ENCODE data around the gene PDZD2.
"Not testable (repeated sequence)": the region's sequence is repeated elsewhere in the genome, so short reads cannot be mapped to it uniquely, and the experiment has no call there.

The PDZD2 gene

DNA sequence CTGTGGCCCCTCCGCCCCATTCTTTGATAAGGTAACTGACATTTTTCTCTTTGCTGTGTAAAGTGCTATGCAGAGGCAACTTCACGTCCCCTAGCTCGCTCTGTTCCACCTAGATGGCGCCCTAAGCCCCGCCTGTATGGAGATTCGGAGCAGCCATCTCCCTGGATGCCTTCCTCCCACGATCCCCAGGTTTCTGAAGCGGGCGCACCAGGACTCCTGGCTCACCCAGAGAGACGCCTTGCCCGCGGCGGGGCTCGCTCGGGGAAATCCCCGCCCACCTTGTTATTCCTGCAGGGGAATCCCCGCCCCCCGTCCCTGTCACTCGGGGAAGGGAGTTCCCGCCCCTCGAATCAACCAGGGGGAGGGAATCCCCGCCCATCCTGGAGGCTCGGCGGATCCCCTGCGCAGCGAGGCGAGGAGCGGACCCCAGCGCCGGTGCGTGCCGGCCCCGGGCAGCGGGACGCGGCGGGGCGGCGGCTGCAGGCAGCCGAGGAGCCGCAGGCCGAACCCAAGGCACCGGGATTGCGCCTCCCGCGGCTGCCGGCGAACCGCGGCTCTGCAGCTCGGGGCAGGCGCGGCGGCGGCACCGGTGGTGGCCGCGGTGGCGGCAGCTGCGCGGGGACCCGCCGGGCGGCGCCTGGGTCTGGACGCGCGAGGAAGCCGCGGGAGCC lies at the start of gene PDZD2:
Gene PDZD2, plus strand, starts transcription at position 384 of the 671 bp plus-strand sequence.
- peak; percentile 91 for DNase-seq

DNA sequence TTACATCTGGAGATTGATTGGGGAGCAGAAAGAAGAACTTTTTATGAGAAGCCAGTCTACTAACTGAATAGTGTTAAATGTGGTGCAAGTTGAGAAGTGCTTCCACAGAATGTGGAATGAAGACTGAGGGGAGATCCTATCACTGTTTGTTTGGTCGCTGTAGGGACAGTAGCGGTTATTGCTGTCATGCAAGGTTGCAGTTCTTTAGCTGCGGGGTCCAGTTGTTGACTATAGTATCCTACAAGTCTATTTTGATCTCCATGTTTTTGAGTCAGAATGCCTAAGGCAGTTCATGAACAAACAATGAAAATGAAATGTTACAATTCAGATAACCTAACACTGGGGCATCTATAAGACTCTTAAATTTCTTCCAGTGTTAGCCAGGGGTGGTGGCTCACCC lies 45.3 kb upstream of the PDZD2 start:
- no peak for DNase-seq

DNA sequence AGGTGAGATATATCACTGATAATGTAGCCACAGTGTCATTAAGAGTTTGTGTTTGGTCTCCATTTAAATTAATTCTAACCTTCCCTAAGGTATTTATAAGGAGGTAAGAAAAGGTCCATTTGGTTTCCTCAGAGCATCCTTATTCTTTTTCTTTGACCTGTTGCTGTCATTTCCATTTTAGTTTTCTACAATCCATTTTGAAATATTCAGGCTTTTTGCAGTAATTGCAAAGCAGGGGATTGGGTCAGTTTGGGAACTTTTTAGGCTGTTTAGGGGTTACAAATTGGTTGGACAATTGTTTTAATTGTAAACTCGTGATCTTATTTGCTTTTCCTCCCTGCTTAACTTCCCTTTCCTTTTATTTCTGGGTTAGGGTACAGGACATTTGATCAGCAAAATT lies 42.6 kb upstream of the PDZD2 start:
- DNase-seq: no peak

DNA sequence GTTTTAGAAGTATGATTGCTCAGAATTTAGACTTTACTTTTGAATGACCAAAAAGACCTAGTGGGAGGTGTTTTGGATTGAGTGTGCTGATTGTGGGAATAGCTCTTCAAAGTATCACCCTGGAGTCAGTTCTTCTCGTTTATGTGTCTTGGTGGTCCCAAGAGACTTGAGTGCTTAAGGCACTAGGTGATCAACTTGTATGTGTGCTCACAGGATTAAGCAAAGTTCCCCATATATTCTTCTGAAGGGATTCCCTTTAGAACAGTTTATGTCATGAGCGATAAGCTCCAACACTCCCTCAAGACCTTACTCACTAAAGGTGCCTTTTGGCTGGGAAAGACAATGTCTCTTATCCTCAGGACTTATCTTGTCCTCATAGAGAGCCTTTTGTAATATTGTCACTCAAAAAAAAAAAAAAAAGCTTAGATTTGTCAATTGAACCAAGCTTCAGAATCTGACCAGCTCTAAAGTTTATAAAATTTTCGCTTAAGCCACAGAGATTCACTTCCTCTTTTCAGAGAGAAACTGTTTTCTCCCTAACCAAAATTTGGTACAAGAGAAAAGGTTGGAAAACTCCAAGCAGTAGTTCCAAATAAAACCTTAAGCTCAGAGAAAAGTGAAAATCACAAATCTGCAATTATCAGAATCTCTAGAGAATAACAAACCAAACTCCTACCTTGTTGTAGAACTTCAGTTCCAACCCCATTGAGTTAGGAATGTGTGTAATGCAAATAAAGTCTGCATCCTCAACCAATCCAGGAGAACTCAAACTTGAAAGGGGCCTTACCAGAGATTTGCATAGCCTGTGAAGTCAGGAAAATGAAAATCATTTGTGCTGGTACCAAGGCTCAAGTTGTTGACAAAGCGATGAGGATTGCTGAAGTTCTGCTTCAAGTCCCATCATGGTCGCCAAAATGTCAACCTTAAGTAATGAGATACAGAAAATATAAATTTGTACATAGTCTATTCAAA lies 40.0 kb upstream of the PDZD2 start:
- no peak for DNase-seq

DNA sequence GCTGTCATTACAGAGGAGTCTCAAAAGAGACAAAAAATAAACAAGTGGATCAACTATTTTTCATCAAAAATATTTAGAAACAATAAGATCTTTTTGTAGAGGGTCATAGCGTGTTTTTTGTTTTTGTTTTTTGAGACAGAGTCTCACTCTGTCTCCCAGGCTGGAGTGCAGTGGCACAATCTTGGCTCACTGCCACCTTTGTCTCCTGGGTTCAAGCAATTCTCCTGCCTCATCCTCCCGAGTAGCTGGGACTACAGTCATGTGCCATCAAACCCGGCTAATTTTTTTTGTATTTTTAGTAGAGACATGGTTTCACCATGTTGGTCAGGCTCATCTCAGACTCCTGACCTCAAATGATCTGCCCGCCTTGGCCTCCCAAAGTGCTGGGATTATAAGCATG lies 36.6 kb upstream of the PDZD2 start:
- not testable (repeated sequence) for DNase-seq

DNA sequence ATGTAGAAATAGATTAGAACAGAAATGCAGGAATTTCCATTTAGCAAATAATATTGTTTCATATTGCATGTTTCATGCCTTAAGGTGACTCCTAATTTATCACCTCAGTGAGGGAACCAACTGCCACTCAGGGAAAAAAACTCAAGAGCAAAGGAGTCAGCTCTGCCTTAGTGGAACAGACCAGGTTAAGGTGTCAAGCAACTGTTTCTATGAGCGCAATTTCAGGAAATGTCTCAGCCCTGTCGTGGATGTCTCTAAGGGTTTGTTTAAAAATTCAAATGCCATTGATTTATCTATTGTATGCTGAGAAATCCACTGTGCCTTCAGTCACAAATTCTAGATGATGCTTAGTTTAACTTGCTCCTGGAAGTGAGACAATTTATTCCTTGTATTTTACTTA lies 34.7 kb upstream of the PDZD2 start:
- DNase-seq: no peak

DNA sequence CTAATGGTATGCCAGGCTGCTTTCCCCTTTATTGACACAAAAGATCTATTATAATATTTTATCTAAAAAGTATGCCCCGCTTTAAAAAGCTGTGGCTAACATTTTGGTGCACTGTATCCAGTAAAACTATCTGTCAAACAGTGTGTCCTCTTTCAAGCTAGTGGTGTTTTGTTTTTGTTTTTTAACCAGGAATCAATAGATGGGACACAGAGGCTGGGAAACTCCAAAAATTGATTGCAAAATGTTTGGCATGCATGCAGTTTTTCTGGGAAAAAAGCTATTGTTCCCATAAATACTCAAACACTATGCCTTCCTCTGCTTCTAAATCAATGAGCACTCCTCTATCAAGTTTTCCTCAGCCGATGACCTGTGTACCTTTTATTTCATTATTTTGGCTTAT lies 34.3 kb upstream of the PDZD2 start:
- DNase-seq: no peak

DNA sequence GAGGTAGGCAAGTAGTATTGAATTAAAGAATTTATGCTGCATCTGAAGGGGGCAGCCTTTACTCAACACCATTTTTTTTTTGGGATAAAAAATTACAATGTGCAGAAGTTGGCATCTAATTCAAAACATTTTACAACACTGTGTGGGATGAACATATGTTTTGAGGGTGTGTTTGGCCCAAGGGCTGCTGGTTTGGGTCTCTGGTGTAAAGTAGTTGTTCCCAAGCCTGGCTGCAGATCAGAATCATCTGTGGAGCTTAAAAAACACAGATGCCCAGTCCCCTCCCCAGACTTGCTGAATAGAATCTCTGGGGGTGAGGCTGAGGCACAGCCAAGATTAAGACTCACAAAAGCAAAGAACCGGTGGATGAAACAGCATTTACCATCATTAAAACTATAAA lies 33.0 kb upstream of the PDZD2 start:
- no peak for DNase-seq

DNA sequence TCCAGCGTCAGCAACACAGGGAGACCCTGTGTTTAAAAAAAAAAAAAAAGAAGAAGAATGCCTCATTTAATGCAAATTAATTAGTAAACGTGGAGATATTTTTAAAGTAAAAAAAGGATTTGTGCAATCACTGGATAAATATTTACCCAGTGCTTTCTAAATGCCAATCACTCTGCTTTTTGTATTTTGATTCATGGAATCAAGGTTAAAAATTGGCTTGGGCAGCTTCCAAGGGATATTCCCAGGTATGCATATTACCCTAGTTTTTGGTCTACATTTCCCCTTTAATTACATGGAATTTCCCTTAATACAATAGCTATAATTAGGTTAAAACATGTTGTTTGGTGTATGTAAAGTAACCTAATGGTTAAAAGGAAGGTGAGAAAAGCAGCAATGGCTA lies 31.4 kb upstream of the PDZD2 start:
- no peak for DNase-seq

DNA sequence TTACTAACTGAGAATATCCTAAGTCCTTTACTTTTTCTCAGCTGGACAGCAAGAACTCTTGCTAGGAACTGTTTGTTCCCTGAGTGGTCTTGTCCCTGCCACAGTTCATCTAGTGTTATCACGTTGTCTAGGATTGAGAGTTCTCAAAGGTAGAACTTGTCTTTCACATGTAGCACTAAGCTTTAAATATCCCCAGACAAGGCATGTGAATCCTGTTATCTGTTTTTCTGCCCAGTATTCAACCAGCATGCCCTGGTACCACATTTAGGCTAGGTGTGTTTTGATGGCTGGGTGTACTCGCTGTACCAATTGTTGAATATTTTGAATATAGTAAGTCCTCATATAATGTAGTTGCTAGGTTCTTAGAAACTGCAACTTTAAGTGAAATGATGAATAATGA lies 27.9 kb upstream of the PDZD2 start:
- DNase-seq: no peak

DNA sequence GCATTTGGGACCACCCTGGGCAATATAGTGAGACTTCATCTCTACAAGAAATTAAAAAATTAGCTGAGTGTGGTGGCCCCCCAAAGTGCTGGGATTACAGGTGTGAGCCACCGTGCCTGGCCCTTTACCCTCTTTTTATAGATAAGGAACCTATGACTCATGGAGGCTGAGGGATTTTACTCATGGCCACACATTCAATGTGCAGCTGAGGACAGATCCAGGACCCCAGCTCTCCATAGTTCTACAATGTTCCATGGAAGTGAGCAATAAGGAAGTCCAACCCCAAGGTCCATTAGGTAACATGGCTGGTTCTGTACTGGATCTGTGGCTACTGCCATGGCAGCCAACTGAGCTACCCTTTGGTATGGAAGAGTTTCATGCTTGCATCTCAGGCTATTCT lies 25.3 kb upstream of the PDZD2 start:
- DNase-seq: no peak

DNA sequence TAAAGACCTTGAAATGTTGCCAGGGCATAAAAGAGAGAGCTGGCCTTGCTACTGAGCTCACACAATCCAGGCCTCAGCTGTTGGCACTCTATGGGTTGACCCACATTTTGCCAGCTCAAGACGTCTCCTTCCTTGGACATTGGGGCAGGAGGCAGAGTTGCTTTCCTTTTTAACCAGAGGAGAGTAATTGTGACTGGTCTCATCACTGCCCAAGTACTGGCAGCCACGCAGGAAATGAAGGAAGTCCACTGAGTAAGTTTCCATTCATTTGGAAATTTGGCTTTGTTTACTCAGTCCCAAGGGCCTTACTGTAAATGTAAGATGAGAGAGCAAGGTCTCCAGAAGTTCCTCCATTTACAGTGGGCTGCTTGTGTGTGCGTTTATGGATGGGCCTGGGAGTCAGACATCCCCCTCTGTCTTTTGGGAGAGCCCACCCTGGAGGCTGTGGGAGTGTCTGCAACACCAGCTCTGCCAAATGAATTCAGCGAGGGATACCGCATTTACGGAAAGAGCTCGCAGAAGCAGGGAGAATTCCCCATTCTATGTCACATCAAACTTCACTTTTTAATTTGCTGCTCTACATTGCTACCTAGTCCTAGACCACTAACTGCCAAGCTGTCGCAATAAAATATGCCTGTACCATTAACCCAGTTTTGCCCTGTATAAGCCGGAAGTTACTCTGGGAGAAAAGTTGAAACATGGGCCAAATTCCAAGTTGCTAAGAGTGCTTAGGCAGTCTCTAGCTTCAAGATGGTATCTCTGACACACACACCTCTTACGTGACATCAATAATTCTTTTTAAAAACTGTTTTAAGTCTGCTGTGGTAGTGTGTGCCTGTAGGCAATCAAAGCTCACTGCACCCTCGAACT lies 24.5 kb upstream of the PDZD2 start:
- no peak for DNase-seq

DNA sequence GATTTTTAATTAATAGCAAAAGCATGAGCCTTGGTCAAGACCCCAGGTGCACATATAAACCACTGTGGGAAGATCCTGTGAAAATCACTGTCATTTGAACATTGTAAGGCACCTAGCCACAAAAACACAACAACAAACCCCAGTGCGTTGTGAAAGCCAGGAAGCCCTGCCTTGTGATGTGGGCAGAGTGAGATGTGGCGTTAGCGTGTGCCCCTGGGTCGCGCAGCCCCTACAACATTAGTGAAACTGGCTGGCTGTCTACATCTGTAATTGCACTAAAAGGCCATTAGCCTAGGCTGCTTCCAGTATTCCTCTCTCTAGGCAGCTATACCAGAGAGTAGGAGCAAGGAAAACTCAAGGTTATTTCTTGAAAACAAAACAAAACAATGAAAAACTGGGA lies 21.1 kb upstream of the PDZD2 start:
- DNase-seq: no peak

DNA sequence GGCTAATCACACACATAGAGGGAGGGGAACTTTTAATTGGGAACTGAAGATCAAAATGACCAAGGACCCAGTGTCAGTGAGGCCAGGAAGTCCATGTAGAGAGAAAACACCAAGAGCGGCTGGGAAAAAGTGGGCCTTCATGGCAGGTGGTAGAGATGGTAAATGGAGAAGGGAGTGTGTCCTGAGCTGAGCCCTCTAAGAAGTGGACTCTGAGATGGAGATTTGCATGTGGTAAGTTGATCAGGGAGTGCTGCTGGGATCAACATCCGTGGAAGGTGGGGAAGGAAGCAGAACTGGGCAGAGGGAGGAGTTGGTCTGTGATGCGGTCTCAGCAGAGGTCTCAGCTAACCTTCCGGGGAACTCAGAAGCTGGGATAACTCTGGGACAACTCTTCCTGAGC lies 18.9 kb upstream of the PDZD2 start:
- no peak for DNase-seq

DNA sequence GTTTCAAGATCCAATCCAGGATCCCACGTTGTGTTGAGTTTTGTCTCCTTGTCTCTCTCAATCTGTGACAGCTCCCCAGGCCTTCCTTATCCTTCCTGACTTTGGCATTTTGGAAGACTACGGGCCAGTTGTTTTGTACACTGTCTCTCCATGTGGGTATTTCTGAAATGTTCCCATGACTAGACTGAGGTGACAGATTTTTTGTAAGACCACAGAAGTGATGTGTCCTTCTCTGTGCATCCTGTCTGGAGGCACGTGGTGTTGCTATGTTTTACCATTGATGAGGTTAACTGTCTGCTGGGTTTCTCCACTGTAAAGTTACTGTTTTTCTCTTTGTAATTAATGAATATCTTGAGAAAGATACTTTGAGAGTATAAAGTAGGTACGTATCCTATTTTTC lies 15.7 kb upstream of the PDZD2 start:
- no peak for DNase-seq

DNA sequence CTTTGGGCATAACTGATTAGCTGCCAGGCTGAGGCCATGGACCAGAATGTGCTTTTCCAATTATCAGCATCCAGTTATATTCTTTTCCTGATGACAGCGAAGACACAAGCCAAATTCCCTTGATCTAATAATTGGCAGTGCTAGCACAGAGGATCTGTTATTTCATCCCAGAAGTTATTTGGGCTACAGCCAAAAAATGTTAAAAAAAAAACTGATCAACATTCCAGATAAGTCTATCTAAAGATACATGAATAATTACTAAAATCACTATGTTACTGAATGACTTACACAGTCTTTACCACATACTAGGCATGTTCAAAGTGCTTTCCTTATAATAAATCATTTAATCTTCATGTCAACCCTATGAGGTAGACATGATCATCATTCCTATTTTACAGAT lies 13.5 kb upstream of the PDZD2 start:
- no peak for DNase-seq

DNA sequence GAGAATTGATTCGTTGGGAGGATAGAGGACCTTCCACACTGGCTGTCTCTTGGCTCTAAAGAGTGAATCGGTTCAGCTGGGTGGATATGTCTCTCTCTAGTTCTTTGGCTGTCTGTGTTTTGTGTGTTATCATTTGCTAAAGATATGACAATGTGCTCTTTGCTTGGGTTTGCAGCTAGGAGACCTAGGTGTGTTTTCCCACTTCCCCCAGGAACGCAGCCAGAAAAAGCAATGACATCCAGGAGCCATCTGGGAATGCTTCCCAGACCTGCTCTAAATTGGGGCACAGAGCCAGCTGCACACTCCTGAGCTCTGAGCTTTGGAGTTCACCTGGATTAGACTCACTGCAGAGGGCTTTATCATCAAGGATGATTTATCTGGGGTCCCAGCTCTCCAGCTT lies 12.8 kb upstream of the PDZD2 start:
- DNase-seq: no peak

DNA sequence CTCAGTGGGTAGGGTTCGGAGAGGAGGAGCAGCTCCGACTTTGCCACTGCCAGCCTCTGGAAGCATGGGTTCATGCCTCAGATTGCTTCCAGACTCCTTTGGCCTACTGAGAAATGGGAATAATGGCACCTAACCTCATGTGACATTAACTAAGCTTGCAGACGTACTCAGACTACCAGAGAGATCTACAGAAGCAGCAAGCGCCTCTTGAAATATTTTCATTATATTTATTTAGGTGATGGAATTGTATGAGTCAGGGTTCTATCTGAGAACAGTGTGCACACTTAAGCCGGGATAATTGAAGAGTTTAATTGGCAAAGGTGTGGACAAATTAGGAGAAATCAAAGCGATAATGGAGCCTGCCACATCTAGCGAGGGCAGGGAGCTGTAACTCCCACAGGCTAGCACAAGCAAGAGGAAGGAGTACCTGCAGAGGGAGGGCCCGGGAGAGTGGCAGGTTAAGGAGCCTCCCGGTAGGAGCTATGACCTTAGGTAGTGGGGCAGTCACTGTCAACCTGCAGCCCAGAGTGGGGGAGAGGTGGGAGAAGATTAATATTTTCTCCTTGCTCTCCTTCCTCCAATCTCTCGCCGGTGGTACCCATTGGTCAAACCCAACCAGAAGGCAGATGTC lies 12.2 kb upstream of the PDZD2 start:
- no peak for DNase-seq

DNA sequence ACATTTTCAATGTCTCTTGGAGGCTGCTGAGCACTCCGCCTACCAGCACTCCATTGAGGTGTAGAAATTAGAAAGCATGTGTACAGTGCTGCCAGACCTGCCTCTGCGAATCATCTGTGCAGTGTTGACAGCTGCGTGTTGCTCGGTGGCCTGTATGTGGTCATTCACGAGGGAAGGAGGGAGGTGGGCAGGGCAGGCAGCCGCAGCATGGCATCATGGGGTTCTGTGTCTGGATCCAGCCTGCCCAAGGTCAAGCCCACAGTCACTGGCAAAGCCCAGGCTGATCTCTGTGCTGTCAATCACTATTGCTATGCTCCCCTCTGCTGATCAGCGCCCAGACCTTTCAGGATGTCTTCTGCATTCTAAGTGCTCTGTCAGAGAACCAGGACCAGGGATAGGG lies 8.0 kb upstream of the PDZD2 start:
- no peak for DNase-seq

DNA sequence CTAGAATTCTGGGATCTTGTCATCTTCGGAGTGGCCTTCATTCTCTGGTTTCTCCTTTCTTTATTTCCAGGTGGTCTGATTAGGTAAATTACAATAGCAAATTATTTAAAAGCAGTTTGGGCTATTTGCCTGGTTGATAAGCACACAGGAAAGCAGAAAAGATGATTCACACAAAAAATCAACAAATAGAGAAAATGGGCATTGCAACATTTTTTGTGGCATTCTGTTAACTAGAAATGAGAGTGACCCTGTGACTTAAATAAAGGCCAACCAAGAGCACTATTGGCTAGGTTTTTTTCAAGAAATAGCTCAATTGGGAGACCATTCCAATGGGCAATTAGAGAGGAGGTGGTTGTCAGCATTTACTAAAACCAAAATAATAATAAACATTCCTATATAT lies 6.5 kb upstream of the PDZD2 start:
- DNase-seq: no peak

DNA sequence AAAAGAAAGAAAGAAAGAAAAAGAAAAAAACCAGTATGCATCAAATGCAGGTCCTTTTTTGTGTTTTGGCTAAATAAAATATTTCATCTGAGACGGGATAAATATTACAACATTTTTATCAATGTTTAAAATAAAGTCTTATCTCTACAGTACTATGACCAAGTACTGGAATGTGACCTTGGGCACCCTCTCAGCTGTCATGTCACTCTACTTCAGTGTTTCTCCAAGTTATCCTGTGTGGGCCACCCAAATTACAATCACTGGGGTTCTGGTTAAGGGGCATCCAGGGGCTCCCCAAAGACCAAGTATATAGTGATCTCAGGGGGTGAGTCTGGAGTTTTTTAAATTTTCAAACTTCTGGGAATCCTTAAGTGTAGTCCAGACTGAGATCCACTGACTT lies 3.5 kb upstream of the PDZD2 start:
- no peak for DNase-seq

DNA sequence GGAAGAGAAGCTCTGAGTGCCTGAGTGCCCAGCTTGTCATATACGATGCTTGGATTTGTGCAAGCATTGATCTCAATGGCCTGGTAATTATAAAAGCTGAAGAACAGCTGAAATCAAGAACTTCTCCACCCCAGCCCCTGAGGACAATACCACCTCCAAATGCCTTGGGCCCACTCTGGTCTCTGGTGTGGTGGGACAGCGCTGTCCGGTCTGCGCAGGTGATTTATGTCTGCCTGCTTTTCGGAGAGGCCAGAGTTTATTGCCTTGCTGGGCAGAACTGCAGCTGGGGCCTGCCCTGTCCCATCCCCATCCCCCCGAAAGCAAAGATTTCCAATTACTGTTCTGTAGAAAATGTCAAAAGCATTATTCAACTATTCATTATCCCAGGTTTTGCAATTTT lies 1.1 kb upstream of the PDZD2 start:
- no peak for DNase-seq

DNA sequence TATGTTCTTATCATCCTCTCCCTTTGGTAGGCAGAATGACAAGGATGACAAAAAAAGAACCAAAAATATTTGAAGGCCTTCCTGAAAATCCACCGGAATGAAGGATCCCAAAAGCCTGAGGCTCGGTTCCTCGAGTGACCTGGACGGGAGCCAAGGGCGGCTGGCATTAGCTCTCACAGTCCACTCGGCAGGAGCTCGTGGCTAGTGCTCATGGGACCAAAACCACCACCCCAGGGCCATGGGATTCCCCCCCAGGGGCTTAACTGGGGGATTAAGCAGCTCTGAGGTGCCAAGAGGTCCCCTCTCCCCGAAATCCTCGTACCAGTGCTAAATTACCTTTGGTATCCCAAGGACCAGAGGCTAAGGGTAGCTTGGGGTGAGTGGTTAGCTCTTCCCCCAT lies 586 bp upstream of the PDZD2 start:
- DNase-seq: no peak
